Activated CD4-positive, alpha-beta memory T cell treated with anti-CD3 and anti-CD28 coated beads, Interleukin-2, amount 10 ng/mL, durations not matched to agents 7 days and 5 days (primary cell): ENCODE data around the gene ANKHD1. TPM values are rescaled to one million over a fixed set of nuclear protein-coding genes. Genes with fewer than 3 reads are reported as not detected.

Experiments
- CTCF ChIA-PET: fragments of 350-600 bp; sonication (Branson Sonifier 250); formaldehyde crosslinking; loops from one replicate; lab custom pipeline; 2021; ENCODE audit warnings: antibody characterized with exemption, inconsistent platforms; lab: Charles Lee
- POLR2A ChIA-PET: fragments of 350-600 bp; sonication (Branson Sonifier 250); formaldehyde crosslinking; loops from one replicate; lab custom pipeline; 2021; ENCODE audit warnings: antibody characterized with exemption; lab: Charles Lee
- DNase-seq: peaks from one replicate; pipeline ENCODE4 v3.0.0-alpha.2; 2020
- H3K27ac Mint-ChIP-seq: one replicate; pipeline ENCODE4 v1.8.0; 2021; ENCODE audit warnings: mild to moderate bottlenecking, mixed read lengths
- H3K27me3 Mint-ChIP-seq: one replicate; pipeline ENCODE4 v1.8.0; 2021; ENCODE audit warnings: mixed read lengths
- H3K36me3 Mint-ChIP-seq: one replicate; pipeline ENCODE4 v1.8.0; 2021; ENCODE audit warnings: low read depth, mixed read lengths
- H3K4me1 Mint-ChIP-seq: one replicate; pipeline ENCODE4 v1.8.0; 2021; ENCODE audit warnings: mixed read lengths
- H3K4me3 Mint-ChIP-seq: one replicate; pipeline ENCODE4 v1.8.0; 2021; ENCODE audit warnings: mild to moderate bottlenecking, mixed read lengths
- H3K9me3 Mint-ChIP-seq: one replicate; pipeline ENCODE4 v1.8.0; 2021; ENCODE audit warnings: mixed read lengths
- total RNA-seq, 2 experiments: library from RNA; stranded (reverse); gene quantifications; one replicate each; pipeline ENCODE4 v1.2.3, GENCODE V29; 2021

The ANKHD1 gene
- 100 to 1,000 TPM; 109 to 122 TPM for total RNA-seq

DNA sequence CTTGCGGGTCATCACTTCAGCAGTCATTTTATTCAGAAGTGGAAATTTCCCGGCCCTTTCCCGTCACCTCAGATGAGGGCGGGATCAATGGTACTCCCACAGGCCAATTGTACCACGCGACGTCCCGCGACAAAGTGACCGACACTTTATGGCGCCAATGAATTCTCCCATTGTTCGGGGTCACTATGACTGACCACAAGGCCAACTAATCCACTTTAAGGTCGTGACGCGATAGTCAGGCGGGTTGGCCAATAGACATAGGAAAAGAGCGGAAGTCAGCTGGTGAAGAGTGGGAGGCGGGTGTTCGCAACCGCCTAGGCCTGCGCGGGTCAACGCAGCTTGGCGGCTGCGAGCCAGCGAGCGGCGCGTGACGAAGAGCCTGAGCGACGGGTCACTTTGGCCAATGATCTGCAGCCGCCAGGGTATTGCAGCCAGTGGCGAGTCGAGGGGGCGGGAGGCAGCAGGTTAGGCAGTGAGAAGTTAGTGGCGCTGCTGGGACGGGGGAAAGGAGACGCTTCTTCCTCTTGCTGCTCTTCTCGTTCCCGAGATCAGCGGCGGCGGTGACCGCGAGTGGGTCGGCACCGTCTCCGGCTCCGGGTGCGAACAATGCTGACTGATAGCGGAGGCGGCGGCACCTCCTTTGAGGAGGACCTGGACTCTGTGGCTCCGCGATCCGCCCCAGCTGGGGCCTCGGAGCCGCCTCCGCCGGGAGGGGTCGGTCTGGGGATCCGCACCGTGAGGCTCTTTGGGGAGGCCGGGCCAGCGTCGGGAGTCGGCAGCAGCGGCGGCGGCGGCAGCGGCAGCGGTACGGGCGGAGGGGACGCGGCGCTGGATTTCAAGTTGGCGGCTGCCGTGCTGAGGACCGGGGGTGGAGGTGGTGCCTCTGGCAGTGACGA is at the start of gene ANKHD1:
Gene ANKHD1 (plus strand): TSS at position 472 of the 896 bp plus-strand sequence. CDS start 135 bp downstream, at position 607.
- Mint-ChIP-seq H3K4me1 (peaks cover 34% of the 10 kb centered on the region), H3K4me3 (no peak within 1 kb of the TSS), H3K36me3 (peaks cover 26% of the 10 kb centered on the region), H3K27ac (peak within 1 kb of the TSS; percentile 76), H3K27me3 (no peaks in the 10 kb centered on the region), H3K9me3 (no peaks in the 10 kb centered on the region)
- ChIA-PET CTCF (interaction anchor here (0.6 to 3.5 kb wide), 18 partner anchors 29 to 1936 kb away, joined by 3 to 13 read pairs (median 4); partner anchors contain the start of gene HBEGF), POLR2A (interaction anchor here (0.7 to 2.9 kb wide), 54 partner anchors 8 to 1218 kb away, joined by 3 to 39 read pairs (median 5); partner anchors contain the start of genes APBB3, CD14, DIAPH1 and EIF4EBP3)
- peak; percentile 98 for DNase-seq

- Mint-ChIP-seq H3K4me3 (no peak overlapping the region), H3K27me3 (peaks cover 9% of the 10 kb centered on the region), H3K4me1 (peaks cover 37% of the 10 kb centered on the region), H3K36me3 (no peaks in the 10 kb centered on the region), H3K27ac (no peak overlapping the region), H3K9me3 (no peaks in the 10 kb centered on the region)
- POLR2A ChIA-PET: interaction anchor here (1.4 kb wide), 1 partner anchor 46 kb away, joined by 3 read pairs; the partner anchor contains the start of gene ANKHD1
- CTCF ChIA-PET: interaction anchor here (0.9 to 21.6 kb wide), 7 partner anchors 8 to 149 kb away, joined by 3 to 951 read pairs (median 5); partner anchors contain the start of gene HBEGF
- DNase-seq: no peak
These were observed 46.1 kb upstream of the ANKHD1 start for GRCh38 chr5:140355546-140355945.

DNA sequence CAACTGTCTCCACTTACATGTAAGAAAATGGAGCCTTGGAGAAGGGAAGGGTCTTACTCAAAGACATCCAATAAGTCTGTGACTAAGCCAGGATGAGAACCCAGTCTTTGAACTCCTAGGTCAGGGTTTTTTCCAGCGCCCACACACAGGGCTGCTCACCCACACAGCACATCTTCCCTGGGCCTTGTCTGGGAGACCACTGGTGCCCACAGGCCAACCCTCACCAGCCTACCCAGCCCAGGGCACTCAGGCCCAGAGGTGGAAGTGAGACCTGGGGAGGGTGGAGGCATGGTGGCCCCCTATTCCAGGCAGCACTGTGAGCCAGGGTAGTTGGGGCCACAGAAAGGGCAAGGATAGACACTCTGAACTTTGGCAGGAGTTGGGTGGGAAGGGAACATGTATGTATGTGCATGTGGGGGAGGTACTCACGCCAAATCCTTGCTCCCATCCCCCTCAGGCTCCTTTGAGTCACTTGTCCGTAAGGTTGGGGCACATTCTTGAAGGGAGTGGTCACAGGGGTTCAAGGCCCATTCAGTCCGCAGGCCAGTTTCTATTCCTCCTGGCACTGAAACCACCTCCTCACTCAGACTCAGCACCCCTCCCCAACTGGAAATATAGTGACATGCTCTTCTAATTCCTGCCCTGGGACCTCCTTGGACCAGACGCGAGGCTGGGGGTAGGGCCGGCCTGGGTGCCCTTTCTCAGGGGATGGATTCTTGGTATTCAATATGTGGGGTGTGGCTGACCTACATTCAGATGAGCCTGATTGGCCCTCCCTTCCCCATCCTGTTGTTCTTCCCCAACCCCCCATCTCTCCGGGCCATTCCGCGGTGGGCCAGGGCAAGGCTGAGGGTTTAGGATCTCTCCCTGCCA is 44.5 kb upstream of the ANKHD1 start:
- Mint-ChIP-seq H3K27ac (peak overlapping the region; percentile 61), H3K9me3 (no peaks in the 10 kb centered on the region), H3K27me3 (peaks cover 5% of the 10 kb centered on the region), H3K36me3 (no peaks in the 10 kb centered on the region), H3K4me3 (peak overlapping the region; percentile 71), H3K4me1 (peaks cover 25% of the 10 kb centered on the region)
- no peak for DNase-seq
- ChIA-PET CTCF (interaction anchor here (1.6 to 21.6 kb wide), 5 partner anchors 10 to 113 kb away, joined by 4 to 951 read pairs (median 21); partner anchors contain the start of gene HBEGF), POLR2A (interaction anchor here (1.4 kb wide), 1 partner anchor 44 kb away, joined by 3 read pairs; the partner anchor contains the start of gene ANKHD1)

DNA sequence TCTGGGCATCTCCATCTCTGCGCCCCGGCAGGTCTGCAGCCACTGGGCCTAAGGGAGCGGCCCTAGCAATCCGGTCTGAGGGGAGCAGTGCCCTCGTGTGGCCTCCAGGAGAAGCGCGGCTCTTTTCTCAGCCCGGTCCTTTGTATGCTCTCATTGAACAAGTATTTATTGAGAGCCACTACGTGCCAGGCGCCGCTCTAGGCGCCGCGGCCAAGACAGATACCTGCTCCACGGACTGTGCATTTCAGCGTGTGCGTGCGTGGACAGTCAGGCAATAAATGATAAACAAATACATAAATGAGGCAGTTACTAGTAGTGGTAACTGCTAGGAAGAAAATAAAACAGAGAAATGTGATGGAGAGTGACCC is 43.9 kb upstream of the ANKHD1 start:
- Mint-ChIP-seq H3K4me1 (peaks cover 25% of the 10 kb centered on the region), H3K9me3 (no peaks in the 10 kb centered on the region), H3K36me3 (no peaks in the 10 kb centered on the region), H3K27me3 (peaks cover 5% of the 10 kb centered on the region), H3K27ac (peak overlapping the region; percentile 61), H3K4me3 (peak overlapping the region; percentile 71)
- peak; percentile 87 for DNase-seq
- POLR2A ChIA-PET: no interaction called here
- CTCF ChIA-PET: interaction anchor here (0.6 to 3.7 kb wide), 6 partner anchors 9 to 231 kb away, joined by 3 to 69 read pairs (median 4); no protein-coding TSS in a partner anchor

GRCh38 chr5:140358738-140359310 is 42.8 kb upstream of the ANKHD1 start:
- H3K27me3 Mint-ChIP-seq: peaks cover 5% of the 10 kb centered on the region
- ChIA-PET POLR2A (interaction anchor here (0.9 kb wide), 1 partner anchor 115 kb away, joined by 3 read pairs; no protein-coding TSS in a partner anchor), CTCF (interaction anchor here (0.6 to 3.7 kb wide), 30 partner anchors 8 to 1208 kb away, joined by 3 to 69 read pairs (median 4); partner anchors contain the start of genes HBEGF, IK, NDUFA2 and PFDN1)
- DNase-seq: no peak
- H3K4me3 Mint-ChIP-seq: no peak overlapping the region
- H3K27ac Mint-ChIP-seq: no peak overlapping the region
- no peaks in the 10 kb centered on the region for H3K36me3 Mint-ChIP-seq
- H3K4me1 Mint-ChIP-seq: peaks cover 32% of the 10 kb centered on the region
- no peaks in the 10 kb centered on the region for H3K9me3 Mint-ChIP-seq

GRCh38 chr5:140360101-140360500 is 41.5 kb upstream of the ANKHD1 start, which contains the start of gene SLC4A9:
SLC4A9 (plus strand) TSS chr5:140360194; CDS start chr5:140360237, 43 bp downstream.
- Mint-ChIP-seq H3K9me3 (no peaks in the 10 kb centered on the region), H3K4me3 (no peak within 1 kb of the TSS), H3K27me3 (peaks cover 5% of the 10 kb centered on the region), H3K4me1 (peaks cover 32% of the 10 kb centered on the region), H3K27ac (no peak within 1 kb of the TSS), H3K36me3 (no peaks in the 10 kb centered on the region)
- POLR2A ChIA-PET: interaction anchor here (0.8 kb wide), 1 partner anchor 360 kb away, joined by 3 read pairs; no protein-coding TSS in a partner anchor
- DNase-seq: no peak
- CTCF ChIA-PET: interaction anchor here (0.7 to 3.7 kb wide), 5 partner anchors 8 to 360 kb away, joined by 4 to 69 read pairs (median 11); no protein-coding TSS in a partner anchor

DNA sequence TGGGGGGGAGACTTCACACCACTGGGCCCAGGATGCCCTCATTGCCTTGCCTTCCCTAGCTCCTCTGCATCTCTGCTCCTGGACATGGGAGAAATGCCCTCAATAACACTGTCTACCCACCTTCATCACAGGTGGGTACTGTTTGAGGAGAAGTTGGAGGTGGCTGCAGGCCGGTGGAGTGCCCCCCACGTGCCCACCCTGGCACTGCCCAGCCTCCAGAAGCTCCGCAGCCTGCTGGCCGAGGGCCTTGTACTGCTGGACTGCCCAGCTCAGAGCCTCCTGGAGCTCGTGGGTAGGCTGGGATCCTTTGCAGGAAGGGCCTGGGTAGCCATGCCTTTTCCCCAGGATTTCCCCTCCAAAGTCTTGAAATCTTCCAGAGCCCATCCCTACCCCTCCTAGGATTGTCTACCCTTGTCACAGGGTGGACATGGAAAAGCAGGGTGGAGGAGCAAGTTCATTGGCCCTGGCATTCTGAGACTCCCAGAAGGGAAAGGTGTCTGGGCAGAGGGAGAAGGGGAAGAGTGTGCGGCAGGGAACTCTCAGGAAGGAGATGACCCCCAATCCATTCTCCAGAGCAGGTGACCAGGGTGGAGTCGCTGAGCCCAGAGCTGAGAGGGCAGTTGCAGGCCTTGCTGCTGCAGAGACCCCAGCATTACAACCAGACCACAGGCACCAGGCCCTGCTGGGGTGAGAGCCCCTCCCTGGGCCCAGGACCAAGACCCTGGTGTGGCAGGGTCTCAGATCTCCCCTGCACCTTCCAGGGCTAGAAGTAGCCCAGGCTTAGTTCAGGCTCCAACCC is 40.8 kb upstream of the ANKHD1 start:
- H3K27ac Mint-ChIP-seq: no peak overlapping the region
- no peak overlapping the region for H3K4me3 Mint-ChIP-seq
- no peaks in the 10 kb centered on the region for H3K36me3 Mint-ChIP-seq
- H3K4me1 Mint-ChIP-seq: peaks cover 28% of the 10 kb centered on the region
- ChIA-PET POLR2A (interaction anchor here (0.8 kb wide), 1 partner anchor 359 kb away, joined by 3 read pairs; no protein-coding TSS in a partner anchor), CTCF (interaction anchor here (0.7 to 3.7 kb wide), 6 partner anchors 9 to 359 kb away, joined by 4 to 69 read pairs (median 10); no protein-coding TSS in a partner anchor)
- H3K9me3 Mint-ChIP-seq: no peaks in the 10 kb centered on the region
- DNase-seq: no peak
- peaks cover 5% of the 10 kb centered on the region for H3K27me3 Mint-ChIP-seq

- no peaks in the 10 kb centered on the region for H3K9me3 Mint-ChIP-seq
- peaks cover 5% of the 10 kb centered on the region for H3K27me3 Mint-ChIP-seq
- peaks cover 23% of the 10 kb centered on the region for H3K4me1 Mint-ChIP-seq
- no peak for DNase-seq
- no peak overlapping the region for H3K27ac Mint-ChIP-seq
- CTCF ChIA-PET: interaction anchor here (0.8 to 2.5 kb wide), 4 partner anchors 10 to 273 kb away, joined by 3 to 12 read pairs (median 6); no protein-coding TSS in a partner anchor
- POLR2A ChIA-PET: no interaction called here
- no peak overlapping the region for H3K4me3 Mint-ChIP-seq
- no peaks in the 10 kb centered on the region for H3K36me3 Mint-ChIP-seq
These were observed 39.7 kb upstream of the ANKHD1 start for GRCh38 chr5:140361901-140362300.

GRCh38 chr5:140362311-140362710 is 39.3 kb upstream of the ANKHD1 start:
- H3K4me1 Mint-ChIP-seq: peaks cover 19% of the 10 kb centered on the region
- H3K27ac Mint-ChIP-seq: no peak overlapping the region
- H3K27me3 Mint-ChIP-seq: peaks cover 5% of the 10 kb centered on the region
- H3K36me3 Mint-ChIP-seq: no peaks in the 10 kb centered on the region
- H3K9me3 Mint-ChIP-seq: no peaks in the 10 kb centered on the region
- CTCF ChIA-PET: interaction anchor here (0.8 to 2.5 kb wide), 4 partner anchors 10 to 273 kb away, joined by 3 to 12 read pairs (median 6); no protein-coding TSS in a partner anchor
- no peak for DNase-seq
- H3K4me3 Mint-ChIP-seq: no peak overlapping the region
- POLR2A ChIA-PET: no interaction called here

- no peak overlapping the region for H3K27ac Mint-ChIP-seq
- no peaks in the 10 kb centered on the region for H3K9me3 Mint-ChIP-seq
- DNase-seq: peak; percentile 87
- ChIA-PET POLR2A (interaction anchor here (0.8 to 1.2 kb wide), 3 partner anchors 38 to 329 kb away, joined by 3 read pairs; partner anchors contain the start of genes ANKHD1 and HARS2), CTCF (interaction anchor here (0.7 to 5.2 kb wide), 31 partner anchors 8 to 363 kb away, joined by 3 to 44 read pairs (median 4); partner anchors contain the start of genes ANKHD1, EIF4EBP3, HBEGF and IK)
- peak overlapping the region; percentile 71 for H3K4me3 Mint-ChIP-seq
- peaks cover 3% of the 10 kb centered on the region for H3K27me3 Mint-ChIP-seq
- no peaks in the 10 kb centered on the region for H3K36me3 Mint-ChIP-seq
- peaks cover 12% of the 10 kb centered on the region for H3K4me1 Mint-ChIP-seq
These were observed 38.6 kb upstream of the ANKHD1 start for GRCh38 chr5:140362875-140363630.
